HepG2 (cell line): Measurements from ENCODE around the gene TSR1. TPM values are rescaled to one million over a fixed set of nuclear protein-coding genes. Genes with fewer than 3 reads are reported as not detected.

ENCODE experiments used
- ATAC-seq: fragments of 200-7000 bp; cut with Tn5 transposase; 3 replicates; pipeline ENCODE4 v1.9.1; 2020; ENCODE audit warnings: mild to moderate bottlenecking, moderate library complexity
- BruUV-seq: library from RNA; stranded (reverse); fragments of 400-500 nt; replicated peaks from 2 replicates; lab custom pipeline; 2021; lab: Mats Ljungman, UMichigan
- CTCF ChIA-PET: fragments of 300-600 bp; formaldehyde crosslinking; extraction: SDS; loops from one replicate; lab custom pipeline; 2021; ENCODE audit warnings: low total read pairs, inconsistent platforms, low intra/inter-chr PET ratio; lab: Yijun Ruan, JAX
- POLR2A ChIA-PET: fragments of 350-600 bp; sonication (Branson Sonifier 250); formaldehyde crosslinking; loops from one replicate; lab custom pipeline; 2020; ENCODE audit warnings: antibody characterized with exemption, inconsistent platforms; lab: Yijun Ruan, JAX
- DNase-seq: peaks from one replicate; pipeline ENCODE4 v3.0.0-alpha.2; 2015; ENCODE audit warnings: low spot score
- FAIRE-seq: peaks from 3 replicates; lab custom pipeline; 2011; peaks lifted over from hg19 to GRCh38; lab: Jason Lieb, UNC
- H2AFZ ChIP-seq: one replicate; pipeline ENCODE4 v1.6.1; 2011; ENCODE audit warnings: low read length, inconsistent platforms
- H3K27ac ChIP-seq: fragments of 300-600 bp; 3 replicates; pipeline ENCODE4 v1.8.0; 2011; ENCODE audit warnings: mixed run types, mild to moderate bottlenecking, mixed read lengths, low read length, inconsistent platforms; ENCODE audit not compliant: insufficient read depth; ENCODE audit errors: extremely low read length
- H3K27me3 ChIP-seq, 2 experiments: fragments of 200-600 bp in 1 of 2; 2 replicates in 1 of 2; 3 replicates in 1 of 2; pipeline versions ENCODE4 v1.6.0 to v1.8.0; 2011; ENCODE audit warnings: low read length in 2 of 2, mild to moderate bottlenecking in 2 of 2, moderate library complexity in 2 of 2, inconsistent platforms in 1 of 2; ENCODE audit not compliant: insufficient read depth in 2 of 2, control insufficient read depth in 1 of 2
- H3K36me3 ChIP-seq, 2 experiments: fragments of 200-600 bp in 1 of 2; replicated peaks in 1 of 2; 2 replicates in 1 of 2; 3 replicates in 1 of 2; pipeline versions ENCODE4 v1.5.1 to v1.8.0; 2011; ENCODE audit warnings: low read length in 2 of 2, inconsistent platforms in 1 of 2; ENCODE audit not compliant: insufficient read depth in 2 of 2, control insufficient read depth in 1 of 2
- H3K4me1 ChIP-seq: 2 replicates; pipeline ENCODE4 v1.5.1; 2012; ENCODE audit warnings: low read length, inconsistent platforms; ENCODE audit not compliant: insufficient read depth
- H3K4me2 ChIP-seq: 2 replicates; pipeline ENCODE4 v1.6.0; 2011; ENCODE audit warnings: low read depth, low read length, inconsistent platforms
- H3K4me3 ChIP-seq, 3 experiments: fragments of 200-600 bp in 1 of 3; sonication (generic), shearing (Covaris generic) in 1 of 3; replicated peaks in 1 of 3; 2 replicates each; pipeline ENCODE4 v1.5.1; 2011 to 2016; ENCODE audit warnings: low read length in 3 of 3, inconsistent platforms in 2 of 3, low read depth in 2 of 3, mild to moderate bottlenecking in 2 of 3, control low read depth in 1 of 3, mixed read lengths in 1 of 3; ENCODE audit not compliant: insufficient read depth in 1 of 3
- H3K79me2 ChIP-seq: one replicate; pipeline ENCODE4 v1.6.1; 2011; ENCODE audit warnings: low read length, inconsistent platforms; ENCODE audit not compliant: insufficient read depth
- H3K9ac ChIP-seq: 2 replicates; pipeline ENCODE4 v1.6.0; 2011; ENCODE audit warnings: mild to moderate bottlenecking, low read depth, low read length, inconsistent platforms; ENCODE audit not compliant: insufficient read depth
- H3K9me3 ChIP-seq: 2 replicates; pipeline ENCODE4 v1.5.1; 2012; ENCODE audit warnings: mild to moderate bottlenecking, low read length
- H4K20me1 ChIP-seq: 2 replicates; pipeline ENCODE4 v1.6.0; 2011; ENCODE audit warnings: inconsistent platforms, mild to moderate bottlenecking, low read length, moderate library complexity; ENCODE audit not compliant: insufficient read depth
- ADNP ChIP-seq: sonication (generic); formaldehyde crosslinking; IDR thresholded peaks from 2 replicates; pipeline ENCODE4 v1.4.0; 2020; ENCODE audit warnings: missing genetic modification reagents
- BORCS8-MEF2B ChIP-seq: sonication (generic); formaldehyde crosslinking; IDR thresholded peaks from 2 replicates; pipeline ENCODE4 v1.8.0; 2022; ENCODE audit warnings: mild to moderate bottlenecking, missing genetic modification reagents
- BRCA1 ChIP-seq: sonication (generic); formaldehyde crosslinking; IDR thresholded peaks from 2 replicates; pipeline ENCODE4 v1.4.0; 2020; ENCODE audit warnings: missing genetic modification reagents
- EHMT2 ChIP-seq: fragments of 200-600 bp; sonication (generic); IDR thresholded peaks from 2 replicates; pipeline ENCODE4 v1.7.0; 2017; ENCODE audit warnings: antibody characterized with exemption, low read depth, low read length, borderline replicate concordance
- HOXD1 ChIP-seq: sonication (generic); formaldehyde crosslinking; IDR thresholded peaks from 2 replicates; pipeline ENCODE4 v1.5.0; 2020; ENCODE audit warnings: missing genetic modification reagents
- MIER3 ChIP-seq: IDR thresholded peaks from 2 replicates; pipeline ENCODE4 v1.6.1; 2016; ENCODE audit warnings: missing compliant biosample characterization, borderline replicate concordance
- NFIC ChIP-seq: IDR thresholded peaks from 2 replicates; pipeline ENCODE4 v1.6.1; 2012; ENCODE audit warnings: mild to moderate bottlenecking, low read length, inconsistent platforms
- NR2C2 ChIP-seq: sonication (generic); formaldehyde crosslinking; IDR thresholded peaks from 2 replicates; pipeline ENCODE4 v1.4.0; 2020; ENCODE audit warnings: missing genetic modification reagents, mild to moderate bottlenecking, moderate library complexity, borderline replicate concordance
- PCBP2 ChIP-seq: fragments of 200-400 bp; formaldehyde crosslinking; optimal IDR thresholded peaks from 2 replicates; pipeline ENCODE3; 2018; ENCODE audit warnings: low read length, low read depth; ENCODE audit not compliant: poor library complexity, severe bottlenecking
- POGZ ChIP-seq: sonication (generic); formaldehyde crosslinking; IDR thresholded peaks from 2 replicates; pipeline ENCODE4 v1.4.0; 2020; ENCODE audit warnings: mild to moderate bottlenecking, missing genetic modification reagents
- SRSF4 ChIP-seq: fragments of 200-400 bp; formaldehyde crosslinking; IDR thresholded peaks from one replicate; pipeline ENCODE4 v1.6.1; 2018; ENCODE audit warnings: mild to moderate bottlenecking, low read depth, low read length, moderate library complexity; ENCODE audit not compliant: poor library complexity, severe bottlenecking
- ZHX1 ChIP-seq: sonication (generic); formaldehyde crosslinking; IDR thresholded peaks from 2 replicates; pipeline ENCODE4 v1.8.1; 2022; ENCODE audit warnings: low read depth, mild to moderate bottlenecking, missing genetic modification reagents
- ZMAT3 ChIP-seq: sonication (generic); formaldehyde crosslinking; conservative IDR thresholded peaks from 2 replicates; pipeline ENCODE4 v1.7.0; 2021; ENCODE audit warnings: missing genetic modification reagents
- ZNF510 ChIP-seq: sonication (generic); formaldehyde crosslinking; IDR thresholded peaks from 2 replicates; pipeline ENCODE4 v1.4.0; 2020; ENCODE audit warnings: low read depth, mild to moderate bottlenecking, missing genetic modification reagents
- ZNF543 ChIP-seq: sonication (generic); formaldehyde crosslinking; IDR thresholded peaks from 2 replicates; pipeline ENCODE4 v1.4.0; 2020; ENCODE audit warnings: mild to moderate bottlenecking, missing genetic modification reagents
- ZNF619 ChIP-seq: sonication (generic); formaldehyde crosslinking; IDR thresholded peaks from 2 replicates; pipeline ENCODE4 v1.4.0; 2020; ENCODE audit warnings: mild to moderate bottlenecking, missing genetic modification reagents
- ZNF713 ChIP-seq: sonication (generic); formaldehyde crosslinking; IDR thresholded peaks from 2 replicates; pipeline ENCODE4 v1.4.0; 2020; ENCODE audit warnings: mild to moderate bottlenecking, missing genetic modification reagents
- ZNF724P ChIP-seq: sonication (generic); formaldehyde crosslinking; IDR thresholded peaks from 2 replicates; pipeline ENCODE4 v1.8.0; 2022; ENCODE audit warnings: missing genetic modification reagents, borderline replicate concordance
- WGBS: methylation state at CpG from one replicate; pipeline ENCODE4 v1.1.6; 2017; ENCODE audit warnings: low lambda C conversion rate; 5-methylcytosine and 5-hydroxymethylcytosine counted together
- in situ Hi-C: cut with HindIII; loops from 2 replicates; pipeline ENCODE4 v1.10.0; 2017; ENCODE audit warnings: low pct_unique_long_range_greater_than_20kb; ENCODE audit not compliant: extremely low pct_ligation_motif_present
- intact Hi-C: fragments of 100-400 bp; cut with micrococcal nuclease; formaldehyde crosslinking; loops from one replicate; pipeline ENCODE4 v1.10.0; 2022; ENCODE audit not compliant: unreplicated experiment
- polyA plus RNA-seq, 8 experiments: library from polyadenylated mRNA; depleted of rRNA in 3 of 8; stranded (reverse) in 7 of 8; unstranded in 1 of 8; fragments of >200 nt; fragmentation: Illumina TruSeq in 4 of 8; extraction: Trizol in 4 of 8; gene quantifications; 2 replicates each; pipeline versions ENCODE4 v1.2.1 to v1.2.3, GENCODE V29; 2011 to 2016; ENCODE audit warnings: low read depth in 4 of 8, missing spikeins in 1 of 8, mixed read lengths in 1 of 8; ENCODE audit not compliant: insufficient read depth in 1 of 8
- total RNA-seq, 5 experiments: library from RNA; depleted of rRNA; stranded (reverse); fragments of >200 nt; fragmentation: Illumina TruSeq; extraction: Trizol; gene quantifications; 2 replicates each; pipeline ENCODE4 v1.2.3, GENCODE V29; 2016; ENCODE audit warnings: low read depth in 1 of 5
- TF ChIP-seq, protein P1 (sequence below): sonication (generic); formaldehyde crosslinking; IDR thresholded peaks from 2 replicates; pipeline ENCODE4 v1.5.0; 2020; ENCODE audit warnings: mild to moderate bottlenecking, missing genetic modification reagents
- TF ChIP-seq, protein P2 (sequence below): sonication (generic); formaldehyde crosslinking; conservative IDR thresholded peaks from 2 replicates; pipeline ENCODE4 v1.4.0; 2020; ENCODE audit warnings: missing genetic modification reagents

The TSR1 gene
- total and polyA plus RNA-seq, 2 of the 13 experiments (the other 11 are each of a cell fraction or from before 2014, with no cell fraction given) = 7.1 to 65.8 TPM

- no peak for DNase-seq
- 1% methylated on average over 16 of the region's 17 CpGs for WGBS
- H3K27me3 ChIP-seq = no peaks in the 10 kb centered on the region; a peak in 1 of 5 replicates
- H3K79me2 ChIP-seq = peaks cover 42% of the 10 kb centered on the region
- no peaks in the 10 kb centered on the region; the same call in 1 of the 2 replicates for H4K20me1 ChIP-seq
- peak overlapping the region; percentile 96 for H3K4me2 ChIP-seq
- no peak overlapping the region for H2AFZ ChIP-seq
- intact Hi-C loops (loop anchor here (2.0 to 5.0 kb wide), 2 partner anchors 17 to 67 kb away; partner anchors contain the start of gene MNT), in situ Hi-C loops (no loop called here)
- H3K4me3 ChIP-seq = peak overlapping the region; percentile 67 to 100 (median 99)
- peak overlapping the region; percentile 96 for H3K9ac ChIP-seq
- no peak for FAIRE-seq
- peaks cover 24 to 42% of the 10 kb centered on the region in 2 experiments for H3K36me3 ChIP-seq
- H3K27ac ChIP-seq = peak overlapping the region; percentile 77
- H3K4me1 ChIP-seq = peaks cover 35% of the 10 kb centered on the region
- H3K9me3 ChIP-seq = no peaks in the 10 kb centered on the region
- POLR2A ChIA-PET = interaction anchor here (0.8 to 2.1 kb wide), 18 partner anchors 9 to 619 kb away, joined by 3 to 23 read pairs (median 5); partner anchors contain the start of genes SMG6 and SRR
- ATAC-seq = no peak
- BruUV-seq = TSS peak; percentile 60
- CTCF ChIA-PET = interaction anchor here (1.6 kb wide), 1 partner anchor 17 kb away, joined by 5 read pairs; no protein-coding TSS in a partner anchor
- TF ChIP-seq ZNF543 (CRISPR knock-in tag) = 0 out of 2 replicates have a peak, but pooled peaks have one; percentile 1
- no peak for TF ChIP-seq NR2C2
- no peak for TF ChIP-seq ADNP (CRISPR knock-in tag)
- no peak for TF ChIP-seq ZHX1 (CRISPR knock-in tag)
- TF ChIP-seq ZNF724P (CRISPR knock-in tag) = peak; percentile 17; the same call in 1 of the 2 replicates
- TF ChIP-seq, protein P1, sequence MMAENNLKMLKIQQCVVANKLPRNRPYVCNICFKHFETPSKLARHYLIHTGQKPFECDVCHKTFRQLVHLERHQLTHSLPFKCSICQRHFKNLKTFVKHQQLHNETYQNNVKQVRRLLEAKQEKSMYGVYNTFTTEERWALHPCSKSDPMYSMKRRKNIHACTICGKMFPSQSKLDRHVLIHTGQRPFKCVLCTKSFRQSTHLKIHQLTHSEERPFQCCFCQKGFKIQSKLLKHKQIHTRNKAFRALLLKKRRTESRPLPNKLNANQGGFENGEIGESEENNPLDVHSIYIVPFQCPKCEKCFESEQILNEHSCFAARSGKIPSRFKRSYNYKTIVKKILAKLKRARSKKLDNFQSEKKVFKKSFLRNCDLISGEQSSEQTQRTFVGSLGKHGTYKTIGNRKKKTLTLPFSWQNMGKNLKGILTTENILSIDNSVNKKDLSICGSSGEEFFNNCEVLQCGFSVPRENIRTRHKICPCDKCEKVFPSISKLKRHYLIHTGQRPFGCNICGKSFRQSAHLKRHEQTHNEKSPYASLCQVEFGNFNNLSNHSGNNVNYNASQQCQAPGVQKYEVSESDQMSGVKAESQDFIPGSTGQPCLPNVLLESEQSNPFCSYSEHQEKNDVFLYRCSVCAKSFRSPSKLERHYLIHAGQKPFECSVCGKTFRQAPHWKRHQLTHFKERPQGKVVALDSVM (CRISPR knock-in tag) = 0 out of 2 replicates have a peak, but pooled peaks have one; percentile 1
- TF ChIP-seq BRCA1 (CRISPR knock-in tag) = no peak
- no peak for TF ChIP-seq EHMT2
- TF ChIP-seq POGZ (CRISPR knock-in tag) = no peak
- TF ChIP-seq BORCS8-MEF2B (CRISPR knock-in tag) = no peak
- TF ChIP-seq HOXD1 = no peak
- TF ChIP-seq PCBP2 = no peak
- TF ChIP-seq ZNF510 (CRISPR knock-in tag) = no peak
- TF ChIP-seq, protein P2, sequence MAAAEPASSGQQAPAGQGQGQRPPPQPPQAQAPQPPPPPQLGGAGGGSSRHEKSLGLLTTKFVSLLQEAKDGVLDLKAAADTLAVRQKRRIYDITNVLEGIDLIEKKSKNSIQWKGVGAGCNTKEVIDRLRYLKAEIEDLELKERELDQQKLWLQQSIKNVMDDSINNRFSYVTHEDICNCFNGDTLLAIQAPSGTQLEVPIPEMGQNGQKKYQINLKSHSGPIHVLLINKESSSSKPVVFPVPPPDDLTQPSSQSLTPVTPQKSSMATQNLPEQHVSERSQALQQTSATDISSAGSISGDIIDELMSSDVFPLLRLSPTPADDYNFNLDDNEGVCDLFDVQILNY (CRISPR knock-in tag) = no peak
- no peak for TF ChIP-seq ZMAT3
- no peak for TF ChIP-seq ZNF713
- TF ChIP-seq MIER3 (CRISPR knock-in tag) = no peak
- TF ChIP-seq NFIC = no peak
- TF ChIP-seq SRSF4 = no peak
- TF ChIP-seq ZNF619 (CRISPR knock-in tag) = no peak
Measured at GRCh38 chr17:2335726-2336214, 487 bp downstream of the TSR1 start.
